ENCODE data around the gene LHFPL4.
"Not testable (repeated sequence)": the region's sequence is repeated elsewhere in the genome, so short reads cannot be mapped to it uniquely, and the experiment has no call there.

LHFPL4 gene

DNA sequence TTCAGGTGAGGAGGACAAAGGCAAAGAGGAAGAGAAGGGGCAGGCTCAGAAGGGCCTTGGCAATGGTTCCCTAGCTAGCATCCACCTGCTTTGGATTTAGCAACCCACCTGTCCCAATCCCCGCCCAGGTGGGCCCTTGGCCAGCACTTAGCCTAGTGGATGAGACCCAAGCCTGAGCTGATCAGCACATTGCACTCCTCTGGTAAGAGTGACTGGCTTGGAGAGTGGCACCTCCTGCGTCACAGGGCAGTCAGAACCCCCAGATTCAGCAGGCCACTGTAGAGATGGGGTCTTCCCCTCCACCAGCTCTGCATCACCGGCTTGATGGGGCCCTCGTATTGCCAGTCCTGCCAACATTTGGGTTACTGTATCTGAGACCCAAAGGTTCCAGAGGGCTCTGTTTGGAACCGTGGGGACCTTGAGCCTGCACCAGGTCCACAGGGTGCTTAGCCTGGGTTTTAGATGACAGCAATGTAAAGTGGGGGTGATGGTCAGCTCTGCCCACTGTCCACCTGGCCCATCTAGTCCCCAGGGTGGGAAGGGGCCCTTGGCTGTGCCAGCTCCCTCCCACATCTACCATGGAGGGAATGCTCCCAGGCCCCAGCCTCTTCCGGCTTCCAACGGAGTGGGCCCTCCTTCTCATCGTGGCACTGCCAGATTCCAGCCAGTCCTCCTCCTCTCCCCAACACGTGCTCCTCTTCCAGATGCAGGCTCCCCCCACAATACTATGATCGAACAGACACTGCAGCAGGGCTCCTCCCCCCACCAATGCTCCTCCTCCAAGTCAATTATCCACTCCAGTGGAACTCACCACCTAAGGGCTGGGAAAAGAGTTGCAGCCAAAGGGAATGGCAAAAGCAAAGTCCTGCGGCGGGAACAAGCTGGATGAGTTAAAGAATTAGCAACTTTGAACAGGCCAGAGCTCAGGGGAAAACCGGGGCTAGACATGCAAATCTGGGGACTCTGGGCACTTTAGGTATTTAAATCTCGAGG, 45.7 kb downstream of the LHFPL4 start:
- H3K36me3 ChIP-seq (ENCODE audit: insufficient read depth, low read length): no peaks in the 10 kb centered on the region
- H3K4me1 ChIP-seq (ENCODE audit: insufficient read depth, low read length): no peaks in the 10 kb centered on the region
- no peak overlapping the region for H3K9ac ChIP-seq (ENCODE audit: low read depth, low read length)
- no peaks in the 10 kb centered on the region for H3K9me3 ChIP-seq (ENCODE audit: control insufficient read depth, insufficient read depth, low read length)

DNA sequence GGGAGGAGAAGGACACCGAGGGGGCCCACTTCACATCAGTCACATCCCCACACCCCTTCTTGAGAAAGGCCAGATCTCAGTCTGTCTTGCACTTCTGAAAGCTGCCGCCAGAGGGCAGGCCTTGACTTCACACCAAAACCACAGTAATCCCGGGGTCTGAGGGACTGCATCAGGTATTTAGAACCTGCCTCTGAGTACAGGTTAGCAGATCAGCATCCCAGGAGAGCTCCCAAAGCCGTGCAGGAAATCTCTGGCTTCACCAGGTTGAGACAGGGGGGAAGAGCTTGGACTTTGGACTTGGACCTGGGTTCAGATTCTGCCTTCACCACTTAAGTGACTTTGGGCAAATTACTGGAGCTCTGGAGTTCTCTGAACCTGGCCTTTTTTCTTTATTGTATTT, 50.3 kb downstream of the LHFPL4 start:
- Histone ChIP-seq H3K9me3 (ENCODE audit: control insufficient read depth, insufficient read depth, low read length) (no peaks in the 10 kb centered on the region), H3K4me1 (ENCODE audit: insufficient read depth, low read length) (peaks cover 5% of the 10 kb centered on the region; the same call in 1 of the 2 replicates), H3K9ac (ENCODE audit: low read depth, low read length) (no peak overlapping the region), H3K36me3 (ENCODE audit: insufficient read depth, low read length) (no peaks in the 10 kb centered on the region)

DNA sequence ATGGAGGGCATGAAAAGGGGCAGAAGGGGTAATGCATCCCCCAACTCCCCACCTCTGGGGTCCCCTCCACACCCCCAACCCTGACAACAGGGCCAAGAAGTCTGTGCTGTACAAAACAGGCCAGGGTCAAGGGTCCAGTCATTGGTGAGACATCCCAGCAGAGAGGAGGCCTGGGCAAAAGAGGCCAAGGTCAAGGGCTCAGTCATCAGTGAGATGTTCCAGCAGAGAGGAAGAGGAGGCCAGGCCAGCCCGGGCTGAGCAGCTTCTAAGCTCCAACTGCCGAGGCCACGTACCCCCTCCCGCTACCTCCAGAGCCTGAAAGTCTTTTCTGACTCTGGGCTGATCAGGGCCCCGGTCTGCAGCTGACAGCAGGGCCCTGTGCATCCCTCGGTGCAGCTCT, 52.4 kb downstream of the LHFPL4 start:
- no peaks in the 10 kb centered on the region for H3K9me3 ChIP-seq (ENCODE audit: control insufficient read depth, insufficient read depth, low read length)
- peaks cover 5% of the 10 kb centered on the region; the same call in 1 of the 2 replicates for H3K4me1 ChIP-seq (ENCODE audit: insufficient read depth, low read length)
- no peak overlapping the region for H3K9ac ChIP-seq (ENCODE audit: low read depth, low read length)
- H3K36me3 ChIP-seq (ENCODE audit: insufficient read depth, low read length): no peaks in the 10 kb centered on the region

DNA sequence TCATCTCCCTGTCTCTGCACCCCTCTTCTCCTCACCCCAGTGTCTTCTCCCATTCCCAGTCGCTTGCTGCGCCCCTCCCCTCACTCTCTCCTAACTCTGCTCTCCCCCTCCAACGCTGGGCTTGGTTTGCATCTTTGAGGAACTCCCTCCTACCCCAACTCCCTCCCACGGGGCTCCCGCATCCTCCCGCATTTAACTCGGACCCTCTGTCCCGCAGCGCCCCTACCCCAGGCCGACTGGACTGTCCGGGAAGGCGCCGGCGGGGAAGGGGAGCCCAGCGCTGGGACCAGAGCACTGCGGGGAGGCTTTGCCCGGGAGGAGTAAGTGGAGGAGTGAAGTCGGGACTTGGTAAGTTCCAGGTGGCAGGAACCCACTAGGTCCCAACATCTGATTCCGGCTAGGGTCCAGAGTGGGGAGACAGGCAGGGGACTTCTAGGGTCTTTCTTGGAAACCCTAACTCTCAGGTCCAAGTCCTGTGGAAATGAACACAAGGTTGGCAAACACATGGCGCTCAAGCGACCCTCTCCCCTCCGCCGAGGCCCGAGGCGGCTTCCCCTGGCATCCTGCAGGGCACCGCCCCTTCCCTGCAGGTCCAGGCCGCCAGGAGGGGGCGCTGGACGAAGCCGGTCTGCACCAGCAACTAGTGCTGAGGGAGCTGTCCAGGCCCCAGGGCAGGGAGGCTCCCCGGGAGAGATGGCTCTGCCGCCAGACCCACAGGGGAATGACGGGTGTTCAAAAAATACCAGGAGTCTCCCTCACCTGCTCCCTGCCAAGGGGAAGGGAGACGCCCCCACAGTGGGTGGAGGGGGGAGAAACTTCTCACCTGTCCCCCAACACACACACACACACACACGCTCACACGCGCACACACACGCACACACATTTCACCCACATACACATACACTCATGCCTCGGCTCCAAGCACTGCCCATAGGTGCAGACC, 53.2 kb downstream of the LHFPL4 start:
- Histone ChIP-seq H3K9me3 (ENCODE audit: control insufficient read depth, insufficient read depth, low read length) (no peaks in the 10 kb centered on the region), H3K36me3 (ENCODE audit: insufficient read depth, low read length) (no peaks in the 10 kb centered on the region), H3K9ac (ENCODE audit: low read depth, low read length) (peak overlapping the region; percentile 74), H3K4me1 (ENCODE audit: insufficient read depth, low read length) (peaks cover 5% of the 10 kb centered on the region; the same call in 1 of the 2 replicates)

DNA sequence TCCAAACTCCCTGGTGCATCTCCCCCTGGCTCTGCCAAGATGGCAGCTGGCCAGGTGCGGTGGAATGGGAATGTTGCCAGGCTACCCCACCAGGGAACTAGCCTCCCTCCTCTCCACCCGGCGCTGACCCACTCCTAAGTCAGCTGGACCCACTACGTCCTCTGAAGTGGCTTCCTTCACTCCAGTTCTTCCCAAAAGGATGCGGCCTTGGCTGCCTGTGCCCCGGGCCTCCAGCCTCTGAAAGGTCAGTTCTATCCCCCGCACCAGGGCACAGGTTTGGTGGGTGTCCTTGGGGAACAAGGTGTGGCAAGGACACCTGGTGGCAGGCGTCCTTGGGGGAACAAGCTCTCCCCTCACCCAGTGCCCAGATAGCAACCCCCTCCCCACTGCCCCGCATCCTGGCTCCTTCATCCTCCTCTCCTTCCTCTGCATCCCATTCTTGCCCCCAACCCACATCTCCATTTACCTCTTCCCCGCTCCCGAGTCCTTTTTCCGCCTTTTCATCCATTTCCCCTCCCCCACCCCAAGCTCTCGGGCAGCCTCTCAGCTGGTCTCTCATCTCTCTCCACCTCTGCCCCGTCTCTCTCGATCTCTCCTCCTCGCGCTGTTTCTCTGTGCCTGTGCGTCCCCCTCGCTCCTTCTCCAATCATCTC, 54.0 kb downstream of the LHFPL4 start:
- no peaks in the 10 kb centered on the region for H3K9me3 ChIP-seq (ENCODE audit: control insufficient read depth, insufficient read depth, low read length)
- peaks cover 5% of the 10 kb centered on the region; the same call in 1 of the 2 replicates for H3K4me1 ChIP-seq (ENCODE audit: insufficient read depth, low read length)
- no peaks in the 10 kb centered on the region for H3K36me3 ChIP-seq (ENCODE audit: insufficient read depth, low read length)
- H3K9ac ChIP-seq (ENCODE audit: low read depth, low read length): peak overlapping the region; percentile 74

DNA sequence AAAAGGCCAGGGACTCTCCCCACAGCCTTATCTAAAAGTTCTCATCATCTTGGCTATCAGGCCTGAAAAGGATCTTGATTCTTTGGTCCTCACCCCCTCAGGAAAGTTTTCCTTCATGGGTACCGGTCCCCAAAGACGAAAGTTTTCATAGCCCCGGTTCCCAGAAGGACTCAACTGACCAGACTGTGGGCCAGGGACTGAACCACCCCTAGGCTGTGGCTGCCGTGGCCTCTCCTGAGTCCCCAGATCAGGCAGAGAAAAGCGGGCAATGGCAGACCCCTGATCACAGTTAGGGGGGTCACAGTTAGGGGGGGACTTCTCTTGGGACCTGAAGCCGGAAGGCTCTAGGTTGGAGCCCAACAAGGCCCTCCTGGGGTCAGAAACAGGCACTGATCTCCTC, 54.8 kb downstream of the LHFPL4 start:
- Histone ChIP-seq H3K9ac (ENCODE audit: low read depth, low read length) (no peak overlapping the region), H3K36me3 (ENCODE audit: insufficient read depth, low read length) (no peaks in the 10 kb centered on the region), H3K9me3 (ENCODE audit: control insufficient read depth, insufficient read depth, low read length) (no peaks in the 10 kb centered on the region), H3K4me1 (ENCODE audit: insufficient read depth, low read length) (peaks cover 5% of the 10 kb centered on the region; the same call in 1 of the 2 replicates)

DNA sequence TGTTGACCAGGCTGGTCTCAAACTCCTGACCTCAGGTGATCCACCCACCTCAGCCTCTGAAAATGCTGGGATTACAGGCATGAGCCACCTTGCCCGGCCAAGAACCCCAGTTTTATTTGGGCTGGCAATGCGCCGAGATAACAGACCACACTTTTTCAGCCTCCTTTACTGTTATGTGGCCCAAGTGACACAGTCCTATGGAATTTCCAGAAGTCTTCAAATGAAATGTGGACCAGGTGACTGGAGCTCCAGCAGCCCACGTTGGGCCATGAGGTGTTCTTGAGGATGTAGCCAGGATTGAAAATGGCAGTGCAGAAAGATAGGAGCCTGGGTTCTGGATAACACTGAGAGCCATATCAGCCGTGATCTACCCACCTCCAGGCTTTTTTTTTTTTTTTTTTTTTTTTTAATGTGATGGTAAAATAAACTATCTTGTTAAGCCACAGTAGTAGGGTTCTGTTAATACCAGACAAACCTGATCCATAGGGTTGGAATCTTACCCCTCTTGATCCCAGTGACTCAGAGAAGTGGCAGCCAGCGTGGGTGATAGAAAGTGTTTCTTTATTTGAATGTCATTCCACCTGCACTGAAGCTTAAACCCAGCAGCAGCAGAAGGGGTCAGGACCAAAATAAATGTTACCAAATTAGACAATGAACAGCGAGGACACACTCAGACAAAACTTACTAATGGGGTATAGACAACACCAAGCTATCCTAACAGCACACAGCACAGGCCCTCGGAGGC, 55.6 kb downstream of the LHFPL4 start:
- H3K36me3 ChIP-seq (ENCODE audit: insufficient read depth, low read length): no peaks in the 10 kb centered on the region
- no peaks in the 10 kb centered on the region for H3K9me3 ChIP-seq (ENCODE audit: control insufficient read depth, insufficient read depth, low read length)
- no peak overlapping the region for H3K9ac ChIP-seq (ENCODE audit: low read depth, low read length)
- peaks cover 5% of the 10 kb centered on the region; the same call in 1 of the 2 replicates for H3K4me1 ChIP-seq (ENCODE audit: insufficient read depth, low read length)

DNA sequence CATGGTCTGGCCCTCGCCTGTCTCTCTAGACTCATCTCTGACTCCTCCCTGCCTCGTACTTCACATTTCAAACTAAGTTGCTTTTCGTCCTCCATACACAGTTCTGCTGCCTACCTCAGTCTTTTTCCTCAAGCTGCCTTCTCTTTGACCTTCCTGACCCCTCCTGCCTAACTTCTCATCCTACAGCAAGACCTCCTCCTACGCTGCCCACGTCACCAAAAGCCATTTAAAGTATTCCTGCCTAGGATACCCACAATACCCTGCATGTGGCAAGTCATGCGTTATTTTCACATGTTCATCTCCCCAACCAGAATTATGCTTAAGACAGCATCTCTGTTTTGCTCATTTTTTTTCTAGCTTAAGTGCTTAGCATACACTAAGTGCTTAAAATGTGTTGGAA, 56.7 kb downstream of the LHFPL4 start:
- H3K9ac ChIP-seq (ENCODE audit: low read depth, low read length): no peak overlapping the region
- H3K4me1 ChIP-seq (ENCODE audit: insufficient read depth, low read length): peaks cover 5% of the 10 kb centered on the region; the same call in 1 of the 2 replicates
- no peaks in the 10 kb centered on the region for H3K9me3 ChIP-seq (ENCODE audit: control insufficient read depth, insufficient read depth, low read length)
- no peaks in the 10 kb centered on the region for H3K36me3 ChIP-seq (ENCODE audit: insufficient read depth, low read length)

DNA sequence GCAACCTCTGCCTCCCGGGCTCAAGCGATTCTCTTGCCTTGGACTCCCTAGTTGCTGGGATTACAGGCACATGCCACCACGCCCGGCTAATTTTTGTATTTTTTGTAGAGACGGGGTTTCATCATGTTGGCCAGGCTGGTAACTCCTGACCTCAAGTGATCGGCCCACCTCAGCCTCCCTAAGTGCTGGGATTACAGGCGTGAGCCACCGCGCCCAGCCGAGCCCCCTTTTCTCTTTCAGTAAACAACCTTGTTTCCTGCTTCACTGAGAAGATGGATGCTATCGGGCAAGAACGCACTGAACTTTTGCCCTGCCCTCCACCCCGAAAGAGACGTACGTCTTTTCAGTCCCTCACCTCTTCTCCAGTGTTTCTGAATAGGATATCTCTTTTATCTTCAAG, 59.6 kb downstream of the LHFPL4 start:
- H3K4me1 ChIP-seq (ENCODE audit: insufficient read depth, low read length); H3K36me3 ChIP-seq (ENCODE audit: insufficient read depth, low read length); H3K9me3 ChIP-seq (ENCODE audit: control insufficient read depth, insufficient read depth, low read length); H3K9ac ChIP-seq (ENCODE audit: low read depth, low read length): not testable (repeated sequence)

DNA sequence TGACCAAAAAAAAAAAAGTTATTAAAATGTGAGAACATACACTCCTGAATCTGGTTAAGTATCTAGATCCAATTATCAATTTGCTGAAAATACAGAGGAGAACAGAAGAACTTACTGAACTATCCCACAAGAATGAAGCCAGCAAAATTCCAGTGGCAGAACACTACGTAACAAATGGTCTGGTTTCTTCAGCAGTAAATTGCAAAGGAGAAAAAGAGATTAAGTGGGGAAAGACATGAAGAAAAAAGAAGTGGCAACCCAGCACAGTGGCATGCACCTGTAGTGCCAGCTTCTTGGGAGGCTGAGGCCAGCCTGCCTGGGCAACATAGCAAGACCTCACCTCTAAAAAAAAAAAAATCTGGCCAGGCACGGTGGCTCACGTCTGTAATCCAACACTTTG, 62.1 kb downstream of the LHFPL4 start:
- Histone ChIP-seq H3K9ac (ENCODE audit: low read depth, low read length) (no peak overlapping the region), H3K9me3 (ENCODE audit: control insufficient read depth, insufficient read depth, low read length) (peaks cover 4% of the 10 kb centered on the region; the same call in 1 of the 2 replicates)

DNA sequence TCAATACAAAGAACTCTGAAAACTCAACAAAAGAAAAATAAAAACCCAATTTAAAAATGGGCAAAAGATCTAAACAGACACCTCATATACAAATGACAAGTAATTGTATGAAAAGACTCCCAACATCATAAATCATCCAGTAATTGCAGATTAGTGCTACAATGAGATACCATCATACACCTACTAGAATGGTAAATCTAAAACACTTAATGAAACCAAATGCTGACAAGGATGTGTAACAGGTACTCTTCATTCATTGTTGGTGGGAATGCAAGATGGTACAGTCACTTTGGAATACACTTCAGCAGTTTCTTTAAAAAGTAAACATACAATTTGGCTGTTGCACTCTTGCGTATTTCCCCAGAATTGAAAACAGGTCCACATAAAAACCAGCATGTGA, 68.4 kb downstream of the LHFPL4 start:
- Histone ChIP-seq H3K4me1 (ENCODE audit: insufficient read depth, low read length) (no peaks in the 10 kb centered on the region), H3K9me3 (ENCODE audit: control insufficient read depth, insufficient read depth, low read length) (peaks cover 4% of the 10 kb centered on the region; the same call in 1 of the 2 replicates), H3K36me3 (ENCODE audit: insufficient read depth, low read length) (peaks cover 6% of the 10 kb centered on the region)

More for the DNA sequence above, 62.1 kb downstream of the LHFPL4 start:
- H3K4me1 ChIP-seq (ENCODE audit: insufficient read depth, low read length): no peaks in the 10 kb centered on the region
- no peaks in the 10 kb centered on the region for H3K36me3 ChIP-seq (ENCODE audit: insufficient read depth, low read length)

DNA sequence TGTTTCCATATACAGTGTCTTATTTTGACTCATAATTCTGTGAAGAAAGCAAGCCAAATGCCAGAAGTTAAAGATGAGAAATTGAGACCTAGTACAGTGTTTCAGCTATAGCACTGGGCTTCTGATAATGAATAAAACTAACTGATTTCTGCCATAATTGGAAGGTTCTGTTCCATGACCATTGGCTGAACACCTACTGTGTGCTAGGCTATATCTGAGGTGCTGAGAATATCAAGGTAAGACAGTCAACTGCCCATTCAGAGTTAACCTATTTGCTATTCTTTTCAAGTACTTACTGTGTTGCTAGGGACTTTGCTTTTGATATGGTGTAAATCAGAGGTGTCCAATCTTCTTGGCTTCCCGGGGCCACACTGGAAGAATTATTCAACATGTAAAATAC, 73.4 kb downstream of the LHFPL4 start:
- Histone ChIP-seq H3K36me3 (ENCODE audit: insufficient read depth, low read length) (peaks cover 41% of the 10 kb centered on the region), H3K9me3 (ENCODE audit: control insufficient read depth, insufficient read depth, low read length) (no peaks in the 10 kb centered on the region), H3K9ac (ENCODE audit: low read depth, low read length) (no peak overlapping the region), H3K4me1 (ENCODE audit: insufficient read depth, low read length) (no peaks in the 10 kb centered on the region)

More for the DNA sequence above, 68.4 kb downstream of the LHFPL4 start:
- no peak overlapping the region for H3K9ac ChIP-seq (ENCODE audit: low read depth, low read length)

DNA sequence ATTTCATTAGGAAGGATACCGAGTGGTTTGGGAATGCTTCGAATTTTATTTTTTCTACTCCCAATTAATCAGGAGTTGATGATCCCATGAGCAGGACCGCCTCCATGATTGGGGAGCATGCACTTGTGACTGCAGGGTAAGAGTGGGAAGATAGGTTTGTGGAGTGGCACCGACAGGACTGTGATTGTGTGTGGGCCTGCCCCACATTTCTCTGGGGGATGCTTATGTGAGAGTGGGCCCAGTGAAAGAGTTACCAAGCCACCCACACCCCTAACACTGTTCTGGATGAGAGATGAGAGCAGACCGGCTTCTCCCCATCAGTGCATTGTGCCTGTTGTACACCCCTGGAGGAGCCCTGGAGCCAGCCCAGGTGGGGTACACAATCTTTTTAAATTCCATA, 76.7 kb downstream of the LHFPL4 start:
- Histone ChIP-seq H3K36me3 (ENCODE audit: insufficient read depth, low read length) (peaks cover 67% of the 10 kb centered on the region), H3K9ac (ENCODE audit: low read depth, low read length) (no peak overlapping the region), H3K9me3 (ENCODE audit: control insufficient read depth, insufficient read depth, low read length) (no peaks in the 10 kb centered on the region), H3K4me1 (ENCODE audit: insufficient read depth, low read length) (no peaks in the 10 kb centered on the region)
